H1 (cell line): ENCODE data around the gene ENPP3. TPM values are rescaled to one million over a fixed set of nuclear protein-coding genes. Genes with fewer than 3 reads are reported as not detected.

Experiments used
- CBX5 ChIP-seq: fragments of 300-800, 300-1000 bp; sonication (generic); IDR thresholded peaks from 2 replicates; pipeline ENCODE4 v1.7.1; 2016; ENCODE audit warnings: antibody characterized with exemption, low read length, low read depth
- CHD1 ChIP-seq: IDR thresholded peaks from 2 replicates; pipeline ENCODE4 v1.6.1; 2012; ENCODE audit warnings: low read depth, low read length, improper control_type of control experiment
- CTCF ChIP-seq, 3 experiments: IDR thresholded peaks; 1 replicate in 2 of 3; 2 replicates in 1 of 3; pipeline versions ENCODE4 v1.5.1 to v1.6.1; 2011; ENCODE audit warnings: low read length in 3 of 3, mild to moderate bottlenecking in 3 of 3, inconsistent platforms in 2 of 3, low read depth in 1 of 3, moderate library complexity in 1 of 3; ENCODE audit not compliant: insufficient read depth in 1 of 3; ENCODE audit errors: control extremely low read depth in 1 of 3
- JUN ChIP-seq: IDR thresholded peaks from 2 replicates; pipeline ENCODE4 v1.6.1; 2011; ENCODE audit warnings: low read depth, mild to moderate bottlenecking, improper control_type of control experiment, low read length
- RAD21 ChIP-seq, 2 experiments: IDR thresholded peaks in 1 of 2; conservative IDR thresholded peaks in 1 of 2; 2 replicates each; pipeline ENCODE4 v1.6.1; 2011; ENCODE audit warnings: low read depth in 2 of 2, low read length in 2 of 2, improper control_type of control experiment in 1 of 2, inconsistent platforms in 1 of 2, mild to moderate bottlenecking in 1 of 2, moderate library complexity in 1 of 2
- SIN3A ChIP-seq, 2 experiments: IDR thresholded peaks in 1 of 2; conservative IDR thresholded peaks in 1 of 2; 2 replicates each; pipeline ENCODE4 v1.6.1; 2011 to 2012; ENCODE audit warnings: low read length in 2 of 2, improper control_type of control experiment in 1 of 2, low read depth in 1 of 2, mild to moderate bottlenecking in 1 of 2
- TBP ChIP-seq: IDR thresholded peaks from 2 replicates; pipeline ENCODE4 v1.6.1; 2011; ENCODE audit warnings: low read depth, low read length, improper control_type of control experiment
- YY1 ChIP-seq: IDR thresholded peaks from 2 replicates; pipeline ENCODE4 v1.6.1; 2011; ENCODE audit warnings: low read depth, mild to moderate bottlenecking, low read length
- polyA plus RNA-seq, 7 experiments: library from polyadenylated mRNA; depleted of rRNA in 3 of 7; stranded (reverse) in 5 of 7; unstranded in 2 of 7; fragments of >200 nt in 5 of 7; fragments of 200-250 nt in 2 of 7; gene quantifications; 1 replicate in 5 of 7; 2 replicates in 1 of 7; 4 replicates in 1 of 7; pipeline versions ENCODE4 v1.2.1 to v1.2.3, GENCODE V29; 2011 to 2013; ENCODE audit warnings: missing spikeins in 2 of 7, mixed read lengths in 2 of 7
- total RNA-seq: library from RNA; stranded (reverse); fragmentation: NEBNext Ultra II Directional; extraction: Animal tissue kit (Norgen Biotek cat#: 25700); gene quantifications from 2 replicates; pipeline ENCODE4 v1.2.1, GENCODE V29; 2021

ENPP3 gene
- total and polyA plus RNA-seq, 2 of the 8 experiments (the other 6 are each of a cell fraction or from before 2014, with no cell fraction given), result 0.11 TPM; not detected in 1

- TF ChIP-seq CTCF (IDR thresholded peaks at IDR 0.05; ENCODE audit: control extremely low read depth in 1 of 3, insufficient read depth in 1 of 3, low read depth in 1 of 3, low read length in 3 of 3) (no peak), TBP (no peak), RAD21 (IDR thresholded peaks at IDR 0.05 in 1 of 2, conservative IDR thresholded peaks at IDR 0.05 in 1 of 2; ENCODE audit: low read depth in 2 of 2, low read length in 2 of 2) (no peak), JUN (no peak), YY1 (no peak), CHD1 (no peak), CBX5 (no peak), SIN3A (conservative IDR thresholded peaks at IDR 0.05 in 1 of 2, IDR thresholded peaks at IDR 0.05 in 1 of 2; ENCODE audit: low read depth in 1 of 2, low read length in 2 of 2) (no peak)
Observed at GRCh38 chr6:131776985-131777384, 139.9 kb downstream of the ENPP3 start (continued).
